HEK293T (cell line): ENCODE measurements around the gene ZBTB20.

Experiments
- FOXM1 ChIP-seq: fragments of 450-650 bp; IDR thresholded peaks from 2 replicates; pipeline ENCODE4 v1.6.1; 2017; ENCODE audit warnings: mild to moderate bottlenecking, borderline replicate concordance
- NFRKB ChIP-seq: fragments of 450-650 bp; IDR thresholded peaks from 2 replicates; pipeline ENCODE4 v1.6.1; 2016; ENCODE audit warnings: mild to moderate bottlenecking, moderate library complexity

DNA sequence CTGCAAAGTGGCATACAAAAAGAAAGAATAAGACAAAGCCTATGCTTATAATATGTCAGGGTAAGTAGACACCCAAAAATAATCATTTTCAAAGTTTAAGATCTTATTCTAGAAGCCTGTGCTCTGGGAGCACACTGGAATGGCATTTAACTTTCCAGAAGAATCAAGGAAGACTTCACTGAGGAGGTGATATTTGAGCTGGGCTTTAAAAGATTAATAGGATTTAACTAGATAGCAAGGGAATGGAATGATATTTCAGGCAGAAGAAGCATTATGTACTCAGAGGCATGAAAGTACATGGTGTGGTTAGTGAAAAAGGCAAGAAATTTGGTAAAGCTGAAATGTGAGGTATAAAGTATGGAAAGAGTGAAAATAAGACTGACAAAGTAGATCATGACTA, 106.8 kb downstream of the ZBTB20 start:
- no peak for TF ChIP-seq FOXM1
- no peak for TF ChIP-seq NFRKB
